HCT116 (cell line): Measurements from ENCODE around the gene DRAP1. TPM values are rescaled to one million over a fixed set of nuclear protein-coding genes. Genes with fewer than 3 reads are reported as not detected.

Experiments used
- ATAC-seq: fragments of 200-7000 bp; cut with Tn5 transposase; 2 replicates; pipeline ENCODE4 v1.9.1; 2020; ENCODE audit warnings: mild to moderate bottlenecking, moderate library complexity
- BruUV-seq: library from RNA; stranded (reverse); fragments of 400-500 nt; replicated peaks from 2 replicates; lab custom pipeline; 2021; lab: Mats Ljungman, UMichigan
- CTCF ChIA-PET: fragments of 300-600 bp; sonication (Branson Sonifier 250); formaldehyde crosslinking; loops from one replicate; lab custom pipeline; 2021; ENCODE audit warnings: antibody characterized with exemption; lab: Charles Lee
- POLR2A ChIA-PET: fragments of 300-600, 350-600 bp; sonication (Branson Sonifier 250); formaldehyde crosslinking; loops from one replicate; lab custom pipeline; 2021; ENCODE audit warnings: antibody characterized with exemption; lab: Charles Lee
- RAD21 ChIA-PET, 2 experiments: fragments of 300-600 bp; sonication (Branson Sonifier 250); formaldehyde crosslinking; loops; one replicate each; lab custom pipeline; 2023; ENCODE audit warnings: low total read pairs in 2 of 2; ENCODE audit not compliant: uncharacterized antibody in 2 of 2, unreplicated experiment in 2 of 2, low non-redundant PET in 1 of 2; lab: Charles Lee
- DNase-seq: peaks from one replicate; pipeline ENCODE4 v3.0.0-alpha.2; 2010; ENCODE audit warnings: low read depth, low spot score
- H2AFZ ChIP-seq: fragments of 200-600 bp; shearing (Covaris generic), sonication (generic); 2 replicates; pipeline ENCODE4 v1.6.1; 2017; ENCODE audit warnings: low read depth, mixed run types, mixed read lengths, antibody characterized with exemption, low read length; ENCODE audit not compliant: poor library complexity, severe bottlenecking
- H3K27ac ChIP-seq: 2 replicates; pipeline ENCODE4 v1.5.1; 2012; ENCODE audit warnings: low read depth, low read length
- H3K27me3 ChIP-seq: fragments of 200-600 bp; sonication (generic); 2 replicates; pipeline ENCODE4 v1.6.1; 2016; ENCODE audit warnings: mixed run types, low read length, mixed read lengths; ENCODE audit not compliant: insufficient read depth
- H3K36me3 ChIP-seq, 2 experiments: fragments of 200-500 bp in 1 of 2; fragments of 200-600 bp in 1 of 2; sonication (Bioruptor generic) in 1 of 2; sonication (generic) in 1 of 2; 2 replicates each; pipeline versions ENCODE4 v1.5.1 to v1.6.1; 2014 to 2016; ENCODE audit warnings: low read length in 2 of 2, inconsistent platforms in 1 of 2, mixed read lengths in 1 of 2, mixed run types in 1 of 2; ENCODE audit not compliant: insufficient read depth in 2 of 2, control insufficient read depth in 1 of 2
- H3K4me1 ChIP-seq, 2 experiments: fragments of 200-600 bp in 1 of 2; sonication (generic) in 1 of 2; 2 replicates each; pipeline versions ENCODE4 v1.5.1 to v1.6.1; 2012 to 2017; ENCODE audit warnings: low read length in 2 of 2, inconsistent platforms in 1 of 2, mild to moderate bottlenecking in 1 of 2, mixed read lengths in 1 of 2, mixed run types in 1 of 2, moderate library complexity in 1 of 2; ENCODE audit not compliant: insufficient read depth in 2 of 2, control insufficient read depth in 1 of 2
- H3K4me2 ChIP-seq: fragments of 200-600 bp; sonication (generic); 2 replicates; pipeline ENCODE4 v1.6.1; 2017; ENCODE audit warnings: mixed run types, low read length, mixed read lengths
- H3K4me3 ChIP-seq, 2 experiments: fragments of 200-600 bp in 1 of 2; sonication (generic) in 1 of 2; replicated peaks in 1 of 2; 2 replicates each; pipeline ENCODE4 v1.5.1; 2011 to 2016; ENCODE audit warnings: low read length in 2 of 2, control low read depth in 1 of 2, low read depth in 1 of 2, mild to moderate bottlenecking in 1 of 2, mixed read lengths in 1 of 2, mixed run types in 1 of 2
- H3K79me2 ChIP-seq: fragments of 200-600 bp; sonication (generic); 2 replicates; pipeline ENCODE4 v1.6.1; 2017; ENCODE audit warnings: mild to moderate bottlenecking, mixed run types, low read length, moderate library complexity, mixed read lengths; ENCODE audit not compliant: insufficient read depth
- H3K9ac ChIP-seq: fragments of 200-600 bp; sonication (generic); 2 replicates; pipeline ENCODE4 v1.6.1; 2016; ENCODE audit warnings: low read length, mixed read lengths
- H3K9me2 ChIP-seq: fragments of 200-600 bp; sonication (generic), shearing (Covaris generic); 2 replicates; pipeline ENCODE4 v1.6.1; 2017; ENCODE audit warnings: mixed run types, mild to moderate bottlenecking, moderate library complexity; ENCODE audit not compliant: insufficient read depth
- H3K9me3 ChIP-seq, 2 experiments: fragments of 200-500 bp in 1 of 2; fragments of 200-600 bp in 1 of 2; sonication (Bioruptor generic) in 1 of 2; sonication (generic) in 1 of 2; 2 replicates each; pipeline ENCODE4 v1.6.1; 2014 to 2017; ENCODE audit warnings: low read length in 2 of 2, mixed read lengths in 2 of 2, inconsistent platforms in 1 of 2, low read depth in 1 of 2, mild to moderate bottlenecking in 1 of 2, mixed run types in 1 of 2, moderate library complexity in 1 of 2; ENCODE audit not compliant: control insufficient read depth in 1 of 2, insufficient read depth in 1 of 2
- H4K20me1 ChIP-seq: fragments of 200-600 bp; sonication (generic), shearing (Covaris generic); 2 replicates; pipeline ENCODE4 v1.6.1; 2017; ENCODE audit warnings: mixed run types, mild to moderate bottlenecking, moderate library complexity; ENCODE audit not compliant: insufficient read depth
- CEBPB ChIP-seq: IDR thresholded peaks from 2 replicates; pipeline ENCODE4 v1.6.1; 2012; ENCODE audit warnings: low read depth
- ELF1 ChIP-seq: IDR thresholded peaks from 2 replicates; pipeline ENCODE4 v1.6.1; 2012; ENCODE audit warnings: low read depth, borderline replicate concordance
- JUND ChIP-seq: IDR thresholded peaks from 2 replicates; pipeline ENCODE4 v1.6.1; 2012
- POLR2AphosphoS5 ChIP-seq: IDR thresholded peaks from 2 replicates; pipeline ENCODE4 v1.6.1; 2011; ENCODE audit warnings: mild to moderate bottlenecking, low read depth, low read length, moderate library complexity
- RAD21 ChIP-seq: IDR thresholded peaks from 2 replicates; pipeline ENCODE4 v1.6.1; 2012; ENCODE audit warnings: low read depth, mild to moderate bottlenecking
- SIN3A ChIP-seq: IDR thresholded peaks from 2 replicates; pipeline ENCODE4 v1.6.1; 2012; ENCODE audit warnings: low read depth
- SRF ChIP-seq: IDR thresholded peaks from 2 replicates; pipeline ENCODE4 v1.6.1; 2012; ENCODE audit warnings: low read depth
- YY1 ChIP-seq: IDR thresholded peaks from 2 replicates; pipeline ENCODE4 v1.6.1; 2011; ENCODE audit warnings: low read length, low read depth, moderate library complexity, mild to moderate bottlenecking; ENCODE audit not compliant: insufficient replicate concordance; ENCODE audit errors: extremely low read depth
- intact Hi-C: fragments of 100-400 bp; cut with micrococcal nuclease; formaldehyde crosslinking; loops from 2 replicates; pipeline ENCODE4 v1.10.0; 2022
- total RNA-seq: library from RNA; stranded (reverse); gene quantifications from one replicate; pipeline ENCODE4 v1.2.1, GENCODE V29; 2021; ENCODE audit not compliant: unreplicated experiment
- TF ChIP-seq, protein P1 (sequence below): IDR thresholded peaks from 2 replicates; pipeline ENCODE4 v1.6.1; 2011; ENCODE audit warnings: mild to moderate bottlenecking, low read length, moderate library complexity; ENCODE audit not compliant: insufficient replicate concordance; ENCODE audit errors: extremely low read depth
- TF ChIP-seq, protein P2 (sequence below): IDR thresholded peaks from 2 replicates; pipeline ENCODE4 v1.6.1; 2012

Gene DRAP1
- total RNA-seq, 1 experiment from 2014 or later: 158 TPM

DNA sequence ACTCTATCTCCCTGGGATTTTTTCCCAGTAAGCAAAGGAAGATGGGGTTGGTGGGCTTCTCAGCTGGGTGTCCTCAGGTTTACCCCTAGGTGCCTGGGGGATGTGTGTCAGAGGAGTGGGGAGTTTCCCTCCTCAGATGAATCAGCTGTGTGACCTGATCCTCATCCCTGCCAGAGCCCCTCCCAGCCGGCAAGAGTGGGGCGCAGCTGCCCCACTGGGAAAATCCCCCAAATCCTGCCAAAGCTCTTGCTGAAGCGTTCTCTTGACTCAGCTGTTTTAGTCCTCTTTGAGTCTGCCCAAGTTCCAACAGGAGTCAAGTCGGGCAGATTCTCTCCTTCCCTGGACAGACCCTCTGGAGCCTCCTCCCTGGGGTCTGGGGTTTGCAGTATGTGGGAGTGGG lies 6.4 kb upstream of the DRAP1 start:
- DNase-seq (no peak), ATAC-seq (no peak)
- H4K20me1 ChIP-seq: no peaks in the 10 kb centered on the region
- no TSS peak for BruUV-seq
- no peak overlapping the region for H2AFZ ChIP-seq
- intact Hi-C loops: no loop called here
- H3K9me3 ChIP-seq: no peaks in the 10 kb centered on the region
- ChIA-PET POLR2A (interaction anchor here (0.6 to 4.8 kb wide), 4 partner anchors 10 to 23 kb away, joined by 3 to 39 read pairs (median 20); partner anchors contain the start of genes CCDC85B, FIBP and FOSL1), RAD21 (interaction anchor here in 1 of 2 experiments (0.7 kb wide), 1 partner anchor 24 kb away, joined by 3 read pairs; the partner anchor contains the start of gene FIBP), CTCF (interaction anchor here (2.9 kb wide), 1 partner anchor 24 kb away, joined by 19 read pairs; the partner anchor contains the start of genes CCDC85B and FIBP)
- no peak overlapping the region for H3K4me3 ChIP-seq
- no peaks in the 10 kb centered on the region for H3K27me3 ChIP-seq
- H3K36me3 ChIP-seq: no peaks in the 10 kb centered on the region; a peak in 1 of 4 replicates
- H3K27ac ChIP-seq: peak overlapping the region; percentile 75
- H3K4me1 ChIP-seq: peaks cover 67 to 97% of the 10 kb centered on the region in 2 experiments
- H3K79me2 ChIP-seq: peaks cover 21% of the 10 kb centered on the region
- H3K9me2 ChIP-seq: no peaks in the 10 kb centered on the region
- H3K4me2 ChIP-seq: peak overlapping the region; percentile 96
- H3K9ac ChIP-seq: peak overlapping the region; percentile 75
- TF ChIP-seq SIN3A (no peak), SRF (no peak), CEBPB (no peak), ELF1 (no peak), JUND (no peak), POLR2AphosphoS5 (no peak), YY1 (no peak), RAD21 (no peak)
- TF ChIP-seq, protein P1, sequence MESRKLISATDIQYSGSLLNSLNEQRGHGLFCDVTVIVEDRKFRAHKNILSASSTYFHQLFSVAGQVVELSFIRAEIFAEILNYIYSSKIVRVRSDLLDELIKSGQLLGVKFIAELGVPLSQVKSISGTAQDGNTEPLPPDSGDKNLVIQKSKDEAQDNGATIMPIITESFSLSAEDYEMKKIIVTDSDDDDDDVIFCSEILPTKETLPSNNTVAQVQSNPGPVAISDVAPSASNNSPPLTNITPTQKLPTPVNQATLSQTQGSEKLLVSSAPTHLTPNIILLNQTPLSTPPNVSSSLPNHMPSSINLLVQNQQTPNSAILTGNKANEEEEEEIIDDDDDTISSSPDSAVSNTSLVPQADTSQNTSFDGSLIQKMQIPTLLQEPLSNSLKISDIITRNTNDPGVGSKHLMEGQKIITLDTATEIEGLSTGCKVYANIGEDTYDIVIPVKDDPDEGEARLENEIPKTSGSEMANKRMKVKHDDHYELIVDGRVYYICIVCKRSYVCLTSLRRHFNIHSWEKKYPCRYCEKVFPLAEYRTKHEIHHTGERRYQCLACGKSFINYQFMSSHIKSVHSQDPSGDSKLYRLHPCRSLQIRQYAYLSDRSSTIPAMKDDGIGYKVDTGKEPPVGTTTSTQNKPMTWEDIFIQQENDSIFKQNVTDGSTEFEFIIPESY: no peak
- TF ChIP-seq, protein P2, sequence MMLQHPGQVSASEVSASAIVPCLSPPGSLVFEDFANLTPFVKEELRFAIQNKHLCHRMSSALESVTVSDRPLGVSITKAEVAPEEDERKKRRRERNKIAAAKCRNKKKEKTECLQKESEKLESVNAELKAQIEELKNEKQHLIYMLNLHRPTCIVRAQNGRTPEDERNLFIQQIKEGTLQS: no peak
- TF ChIP-seq, all 23 proteins: peak for 0
